ENCODE data around the gene KCNT2. TPM values are rescaled to one million over a fixed set of nuclear protein-coding genes. Genes with fewer than 3 reads are reported as not detected.

KCNT2 gene
- total and polyA plus RNA-seq, 2 experiments from 2014 or later: 1.2 to 8.8 TPM

DNA sequence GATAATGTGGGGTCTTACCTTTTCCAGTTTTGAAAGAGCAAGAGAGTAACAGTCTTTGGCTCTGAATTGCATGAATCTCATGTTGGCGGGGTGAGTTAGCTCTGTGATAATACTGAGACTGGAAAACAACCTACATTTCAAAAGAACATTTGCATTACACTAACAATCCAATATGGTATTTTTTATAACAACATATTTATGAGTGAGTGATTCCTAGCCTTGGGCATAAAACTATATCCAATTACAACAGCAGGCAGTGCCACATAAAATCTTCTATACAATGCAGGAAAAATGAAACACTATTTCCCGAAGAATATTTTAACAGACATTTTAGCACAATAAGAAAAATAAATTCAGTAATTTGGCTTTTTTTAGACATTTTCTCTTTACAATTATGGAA lies 303.0 kb downstream of the KCNT2 start:
- TF ChIP-seq EZH2phosphoT487 (IDR thresholded peaks at IDR 0.05; ENCODE audit: low read depth, severe bottlenecking, unreplicated experiment) (no peak), EZH2 (IDR thresholded peaks at IDR 0.05; ENCODE audit: borderline replicate concordance) (no peak)
- TF ChIP-seq, protein P1, sequence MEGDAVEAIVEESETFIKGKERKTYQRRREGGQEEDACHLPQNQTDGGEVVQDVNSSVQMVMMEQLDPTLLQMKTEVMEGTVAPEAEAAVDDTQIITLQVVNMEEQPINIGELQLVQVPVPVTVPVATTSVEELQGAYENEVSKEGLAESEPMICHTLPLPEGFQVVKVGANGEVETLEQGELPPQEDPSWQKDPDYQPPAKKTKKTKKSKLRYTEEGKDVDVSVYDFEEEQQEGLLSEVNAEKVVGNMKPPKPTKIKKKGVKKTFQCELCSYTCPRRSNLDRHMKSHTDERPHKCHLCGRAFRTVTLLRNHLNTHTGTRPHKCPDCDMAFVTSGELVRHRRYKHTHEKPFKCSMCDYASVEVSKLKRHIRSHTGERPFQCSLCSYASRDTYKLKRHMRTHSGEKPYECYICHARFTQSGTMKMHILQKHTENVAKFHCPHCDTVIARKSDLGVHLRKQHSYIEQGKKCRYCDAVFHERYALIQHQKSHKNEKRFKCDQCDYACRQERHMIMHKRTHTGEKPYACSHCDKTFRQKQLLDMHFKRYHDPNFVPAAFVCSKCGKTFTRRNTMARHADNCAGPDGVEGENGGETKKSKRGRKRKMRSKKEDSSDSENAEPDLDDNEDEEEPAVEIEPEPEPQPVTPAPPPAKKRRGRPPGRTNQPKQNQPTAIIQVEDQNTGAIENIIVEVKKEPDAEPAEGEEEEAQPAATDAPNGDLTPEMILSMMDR (IDR thresholded peaks at IDR 0.05; ENCODE audit: poor library complexity): no peak

DNA sequence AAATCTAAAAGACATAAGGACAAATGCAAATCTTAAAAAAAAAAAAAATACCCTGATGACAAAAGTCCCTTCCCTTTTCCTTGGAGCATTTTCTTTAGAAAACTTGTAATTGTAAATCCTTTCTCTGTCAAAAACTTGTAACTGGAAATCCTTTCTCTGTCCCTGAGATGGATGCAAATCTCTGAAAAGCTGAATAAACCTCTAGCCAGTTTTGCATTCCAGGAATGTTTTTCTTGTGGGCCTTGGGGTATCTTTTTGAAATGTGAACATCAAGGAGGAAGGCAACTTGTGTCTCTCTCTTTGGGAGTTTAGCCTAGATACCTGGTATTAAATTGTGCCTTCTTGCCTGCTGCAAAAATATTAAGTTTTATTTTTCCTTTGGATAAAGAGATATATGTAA lies 305.3 kb downstream of the KCNT2 start:
- Histone ChIP-seq H3K36me3 (replicated peaks; ENCODE audit: insufficient read depth, low read depth) (no peaks in the 10 kb centered on the region), H3K27ac (no peak overlapping the region), H4K20me1 (ENCODE audit: insufficient read depth, poor library complexity, severe bottlenecking) (no peaks in the 10 kb centered on the region), H3K9me2 (replicated peaks; ENCODE audit: insufficient read depth) (no peaks in the 10 kb centered on the region), H3K4me3 (no peak overlapping the region), H3K27me3 (no peaks in the 10 kb centered on the region), H3K4me1 (ENCODE audit: insufficient read depth) (no peaks in the 10 kb centered on the region), H3K79me2 (no peaks in the 10 kb centered on the region), H3K9me3 (ENCODE audit: low read depth) (no peaks in the 10 kb centered on the region), H2AFZ (no peak overlapping the region), H3K4me2 (no peak overlapping the region)
- no peak for TF ChIP-seq EZH2 (IDR thresholded peaks at IDR 0.05; ENCODE audit: borderline replicate concordance)
- TF ChIP-seq EZH2phosphoT487 (IDR thresholded peaks at IDR 0.05; ENCODE audit: low read depth, severe bottlenecking, unreplicated experiment): no peak
- TF ChIP-seq, protein P1 (IDR thresholded peaks at IDR 0.05; ENCODE audit: poor library complexity): no peak
- DNase-seq (ENCODE audit: low spot score): no peak

More for the DNA sequence above, 303.0 kb downstream of the KCNT2 start:
- Histone ChIP-seq H3K4me1 (ENCODE audit: insufficient read depth) (no peaks in the 10 kb centered on the region), H3K79me2 (no peaks in the 10 kb centered on the region), H4K20me1 (ENCODE audit: insufficient read depth, poor library complexity, severe bottlenecking) (no peaks in the 10 kb centered on the region), H3K36me3 (replicated peaks; ENCODE audit: insufficient read depth, low read depth) (no peaks in the 10 kb centered on the region), H3K9me3 (ENCODE audit: low read depth) (no peaks in the 10 kb centered on the region), H3K27me3 (no peaks in the 10 kb centered on the region), H3K4me2 (no peak overlapping the region), H2AFZ (no peak overlapping the region), H3K27ac (no peak overlapping the region), H3K9me2 (replicated peaks; ENCODE audit: insufficient read depth) (no peaks in the 10 kb centered on the region), H3K4me3 (no peak overlapping the region)
- no peak for DNase-seq (ENCODE audit: low spot score)
- 73% methylated on average over 2 of the region's 2 CpGs for WGBS (ENCODE audit: low lambda C conversion rate, missing lambda C conversion rate)

DNA sequence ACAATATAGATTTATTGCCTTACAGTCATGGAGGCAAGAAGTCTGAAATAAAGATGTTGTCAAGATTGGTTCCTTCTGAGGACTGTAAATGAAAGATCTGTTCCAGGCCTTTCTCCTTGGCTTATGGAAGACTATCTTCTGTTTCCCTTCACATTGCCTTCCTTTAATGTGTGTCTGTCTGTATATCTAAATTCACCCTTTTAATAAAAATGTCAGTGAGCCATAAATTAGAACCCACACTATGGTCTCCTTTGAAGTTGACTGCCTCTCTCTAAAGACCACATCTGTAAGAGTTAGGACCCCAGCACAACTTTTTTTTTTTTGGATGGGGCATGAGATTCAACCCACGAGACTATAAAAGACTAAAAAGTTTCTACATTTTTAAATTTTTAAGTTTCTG lies 305.8 kb downstream of the KCNT2 start:
- H3K9me3 ChIP-seq (ENCODE audit: low read depth): no peaks in the 10 kb centered on the region
- no peaks in the 10 kb centered on the region for H3K79me2 ChIP-seq
- 71% methylated on average over 1 of the region's 1 CpG for WGBS (ENCODE audit: low lambda C conversion rate, missing lambda C conversion rate)
- H3K9me2 ChIP-seq (replicated peaks; ENCODE audit: insufficient read depth): no peaks in the 10 kb centered on the region
- H3K4me3 ChIP-seq: no peak overlapping the region
- no peaks in the 10 kb centered on the region for H3K4me1 ChIP-seq (ENCODE audit: insufficient read depth)
- no peak for TF ChIP-seq EZH2phosphoT487 (IDR thresholded peaks at IDR 0.05; ENCODE audit: low read depth, severe bottlenecking, unreplicated experiment)
- TF ChIP-seq, protein P1 (IDR thresholded peaks at IDR 0.05; ENCODE audit: poor library complexity): no peak
- TF ChIP-seq EZH2 (IDR thresholded peaks at IDR 0.05; ENCODE audit: borderline replicate concordance): no peak
- H3K27ac ChIP-seq: no peak overlapping the region
- no peak overlapping the region for H3K4me2 ChIP-seq
- no peak for DNase-seq (ENCODE audit: low spot score)
- H3K27me3 ChIP-seq: no peaks in the 10 kb centered on the region
- no peaks in the 10 kb centered on the region for H3K36me3 ChIP-seq (replicated peaks; ENCODE audit: insufficient read depth, low read depth)
- H4K20me1 ChIP-seq (ENCODE audit: insufficient read depth, poor library complexity, severe bottlenecking): no peaks in the 10 kb centered on the region
- H2AFZ ChIP-seq: no peak overlapping the region

DNA sequence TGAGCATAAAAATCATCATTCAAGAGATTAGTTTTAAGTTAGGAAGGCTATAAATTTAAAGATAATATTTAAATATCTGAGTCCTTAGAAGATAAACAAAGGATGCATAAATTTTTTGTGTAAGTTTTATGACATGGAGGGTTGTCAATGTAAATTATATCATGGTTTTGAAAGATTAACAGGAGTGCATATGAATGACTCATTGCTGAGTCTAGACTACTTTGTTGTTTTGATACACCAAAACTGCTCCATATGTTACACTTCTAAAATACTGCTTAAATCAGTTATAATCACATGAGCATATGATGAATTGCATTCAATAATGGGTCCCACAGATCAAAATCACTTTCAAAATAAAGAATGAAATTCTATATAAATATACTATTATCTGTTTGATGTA lies 312.5 kb downstream of the KCNT2 start:
- Histone ChIP-seq H3K79me2 (no peaks in the 10 kb centered on the region), H3K4me2 (no peak overlapping the region), H3K4me3 (no peak overlapping the region), H3K9me2 (replicated peaks; ENCODE audit: insufficient read depth) (no peaks in the 10 kb centered on the region), H3K27me3 (no peaks in the 10 kb centered on the region), H2AFZ (no peak overlapping the region), H4K20me1 (ENCODE audit: insufficient read depth, poor library complexity, severe bottlenecking) (no peaks in the 10 kb centered on the region), H3K9me3 (ENCODE audit: low read depth) (no peaks in the 10 kb centered on the region), H3K4me1 (ENCODE audit: insufficient read depth) (no peaks in the 10 kb centered on the region), H3K27ac (no peak overlapping the region), H3K36me3 (replicated peaks; ENCODE audit: insufficient read depth, low read depth) (no peaks in the 10 kb centered on the region)
- DNase-seq (ENCODE audit: low spot score): no peak
- no peak for TF ChIP-seq EZH2 (IDR thresholded peaks at IDR 0.05; ENCODE audit: borderline replicate concordance)
- TF ChIP-seq EZH2phosphoT487 (IDR thresholded peaks at IDR 0.05; ENCODE audit: low read depth, severe bottlenecking, unreplicated experiment): no peak
- TF ChIP-seq, protein P1 (IDR thresholded peaks at IDR 0.05; ENCODE audit: poor library complexity): no peak
